GM12878 (cell line): ENCODE measurements around the gene ANXA4.

Source experiments
- EZH2 ChIP-seq: IDR thresholded peaks from 2 replicates; pipeline ENCODE4 v1.6.1; 2012; ENCODE audit warnings: low read depth, mild to moderate bottlenecking, control low read depth, inconsistent platforms, low read length, borderline replicate concordance; ENCODE audit not compliant: control insufficient read depth
- MXI1 ChIP-seq: fragments of 150-350 bp; IDR thresholded peaks from 2 replicates; pipeline ENCODE4 v1.6.1; 2011; ENCODE audit warnings: low read depth, mild to moderate bottlenecking, inconsistent platforms, low read length, improper control_type of control experiment
- POLR2A ChIP-seq: IDR thresholded peaks from 2 replicates; pipeline ENCODE4 v1.6.1; 2011; ENCODE audit warnings: low read depth, mild to moderate bottlenecking, low read length
- POLR2AphosphoS5 ChIP-seq: IDR thresholded peaks from 2 replicates; pipeline ENCODE4 v1.6.1; 2011; ENCODE audit warnings: mild to moderate bottlenecking, low read length, inconsistent platforms
- SMARCA5 ChIP-seq: fragments of 450-650 bp; IDR thresholded peaks from 2 replicates; pipeline ENCODE4 v1.6.1; 2017; ENCODE audit warnings: mild to moderate bottlenecking
- ZNF24 ChIP-seq: fragments of 450-650 bp; IDR thresholded peaks from 2 replicates; pipeline ENCODE4 v1.6.1; 2017; ENCODE audit warnings: antibody characterized with exemption, mild to moderate bottlenecking
- TF ChIP-seq, protein P1 (sequence below), 3 experiments: IDR thresholded peaks in 2 of 3; conservative IDR thresholded peaks in 1 of 3; 2 replicates each; pipeline ENCODE4 v1.5.1; 2011; ENCODE audit warnings: low read depth in 3 of 3, low read length in 3 of 3, mild to moderate bottlenecking in 3 of 3, control low read depth in 2 of 3, moderate library complexity in 2 of 3, inconsistent platforms in 1 of 3, mixed read lengths in 1 of 3; ENCODE audit not compliant: control insufficient read depth in 2 of 3, insufficient read depth in 1 of 3; ENCODE audit errors: extremely low read depth in 1 of 3
- TF ChIP-seq, protein P2 (sequence below): fragments of 150-350 bp; IDR thresholded peaks from 2 replicates; pipeline ENCODE4 v1.6.1; 2016; ENCODE audit warnings: low read depth, low read length
- TF ChIP-seq, protein P3 (sequence below): IDR thresholded peaks from 2 replicates; pipeline ENCODE4 v1.6.1; 2011; ENCODE audit warnings: borderline replicate concordance, low read depth, mild to moderate bottlenecking, moderate library complexity, low read length; ENCODE audit not compliant: insufficient read depth, poor library complexity, severe bottlenecking
- TF ChIP-seq, protein P4 (sequence below): IDR thresholded peaks from 2 replicates; pipeline ENCODE4 v1.6.1; 2011; ENCODE audit warnings: borderline replicate concordance, low read depth, mild to moderate bottlenecking, moderate library complexity, mixed read lengths, low read length; ENCODE audit not compliant: insufficient read depth; ENCODE audit errors: extremely low read length

DNA sequence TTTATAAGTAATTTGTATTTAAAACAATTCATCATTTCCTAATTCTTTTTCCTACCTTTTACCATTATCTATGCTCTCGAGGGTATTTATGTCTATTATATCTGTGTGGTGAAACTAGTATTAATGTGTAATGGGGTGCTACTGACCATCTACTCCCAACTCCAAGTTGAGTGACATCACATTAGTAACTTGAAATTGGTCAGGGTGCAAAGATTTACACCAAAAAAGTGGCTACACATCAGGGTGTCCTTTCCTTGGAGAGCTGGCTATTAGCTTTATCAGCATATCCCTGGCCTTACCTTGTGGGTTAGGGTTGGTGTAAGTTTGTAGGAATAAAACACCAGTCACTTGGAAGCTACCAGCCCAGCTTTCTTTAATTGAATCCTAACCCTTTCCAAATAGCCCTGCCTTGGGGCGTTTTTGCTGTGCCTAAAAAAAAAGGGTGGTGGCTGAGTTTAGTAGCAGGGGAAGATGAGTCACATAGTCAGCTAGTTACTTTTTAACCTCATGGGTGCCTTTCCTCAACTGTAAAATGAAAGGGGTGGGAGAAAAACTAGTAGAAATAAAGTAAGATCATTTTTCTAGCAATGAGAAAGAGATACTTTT, 14.0 kb downstream of the ANXA4 start:
- TF ChIP-seq EZH2 (no peak), POLR2AphosphoS5 (no peak), POLR2A (no peak), SMARCA5 (no peak), MXI1 (no peak), ZNF24 (no peak)
- TF ChIP-seq, protein P1, sequence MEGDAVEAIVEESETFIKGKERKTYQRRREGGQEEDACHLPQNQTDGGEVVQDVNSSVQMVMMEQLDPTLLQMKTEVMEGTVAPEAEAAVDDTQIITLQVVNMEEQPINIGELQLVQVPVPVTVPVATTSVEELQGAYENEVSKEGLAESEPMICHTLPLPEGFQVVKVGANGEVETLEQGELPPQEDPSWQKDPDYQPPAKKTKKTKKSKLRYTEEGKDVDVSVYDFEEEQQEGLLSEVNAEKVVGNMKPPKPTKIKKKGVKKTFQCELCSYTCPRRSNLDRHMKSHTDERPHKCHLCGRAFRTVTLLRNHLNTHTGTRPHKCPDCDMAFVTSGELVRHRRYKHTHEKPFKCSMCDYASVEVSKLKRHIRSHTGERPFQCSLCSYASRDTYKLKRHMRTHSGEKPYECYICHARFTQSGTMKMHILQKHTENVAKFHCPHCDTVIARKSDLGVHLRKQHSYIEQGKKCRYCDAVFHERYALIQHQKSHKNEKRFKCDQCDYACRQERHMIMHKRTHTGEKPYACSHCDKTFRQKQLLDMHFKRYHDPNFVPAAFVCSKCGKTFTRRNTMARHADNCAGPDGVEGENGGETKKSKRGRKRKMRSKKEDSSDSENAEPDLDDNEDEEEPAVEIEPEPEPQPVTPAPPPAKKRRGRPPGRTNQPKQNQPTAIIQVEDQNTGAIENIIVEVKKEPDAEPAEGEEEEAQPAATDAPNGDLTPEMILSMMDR (IDR thresholded peaks at IDR 0.05 in 2 of 3, conservative IDR thresholded peaks at IDR 0.05 in 1 of 3; ENCODE audit: control insufficient read depth in 2 of 3, extremely low read depth in 1 of 3, insufficient read depth in 1 of 3, low read depth in 3 of 3, low read length in 3 of 3): no peak
- TF ChIP-seq, protein P2, sequence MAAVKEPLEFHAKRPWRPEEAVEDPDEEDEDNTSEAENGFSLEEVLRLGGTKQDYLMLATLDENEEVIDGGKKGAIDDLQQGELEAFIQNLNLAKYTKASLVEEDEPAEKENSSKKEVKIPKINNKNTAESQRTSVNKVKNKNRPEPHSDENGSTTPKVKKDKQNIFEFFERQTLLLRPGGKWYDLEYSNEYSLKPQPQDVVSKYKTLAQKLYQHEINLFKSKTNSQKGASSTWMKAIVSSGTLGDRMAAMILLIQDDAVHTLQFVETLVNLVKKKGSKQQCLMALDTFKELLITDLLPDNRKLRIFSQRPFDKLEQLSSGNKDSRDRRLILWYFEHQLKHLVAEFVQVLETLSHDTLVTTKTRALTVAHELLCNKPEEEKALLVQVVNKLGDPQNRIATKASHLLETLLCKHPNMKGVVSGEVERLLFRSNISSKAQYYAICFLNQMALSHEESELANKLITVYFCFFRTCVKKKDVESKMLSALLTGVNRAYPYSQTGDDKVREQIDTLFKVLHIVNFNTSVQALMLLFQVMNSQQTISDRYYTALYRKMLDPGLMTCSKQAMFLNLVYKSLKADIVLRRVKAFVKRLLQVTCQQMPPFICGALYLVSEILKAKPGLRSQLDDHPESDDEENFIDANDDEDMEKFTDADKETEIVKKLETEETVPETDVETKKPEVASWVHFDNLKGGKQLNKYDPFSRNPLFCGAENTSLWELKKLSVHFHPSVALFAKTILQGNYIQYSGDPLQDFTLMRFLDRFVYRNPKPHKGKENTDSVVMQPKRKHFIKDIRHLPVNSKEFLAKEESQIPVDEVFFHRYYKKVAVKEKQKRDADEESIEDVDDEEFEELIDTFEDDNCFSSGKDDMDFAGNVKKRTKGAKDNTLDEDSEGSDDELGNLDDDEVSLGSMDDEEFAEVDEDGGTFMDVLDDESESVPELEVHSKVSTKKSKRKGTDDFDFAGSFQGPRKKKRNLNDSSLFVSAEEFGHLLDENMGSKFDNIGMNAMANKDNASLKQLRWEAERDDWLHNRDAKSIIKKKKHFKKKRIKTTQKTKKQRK: no peak
- TF ChIP-seq, protein P3, sequence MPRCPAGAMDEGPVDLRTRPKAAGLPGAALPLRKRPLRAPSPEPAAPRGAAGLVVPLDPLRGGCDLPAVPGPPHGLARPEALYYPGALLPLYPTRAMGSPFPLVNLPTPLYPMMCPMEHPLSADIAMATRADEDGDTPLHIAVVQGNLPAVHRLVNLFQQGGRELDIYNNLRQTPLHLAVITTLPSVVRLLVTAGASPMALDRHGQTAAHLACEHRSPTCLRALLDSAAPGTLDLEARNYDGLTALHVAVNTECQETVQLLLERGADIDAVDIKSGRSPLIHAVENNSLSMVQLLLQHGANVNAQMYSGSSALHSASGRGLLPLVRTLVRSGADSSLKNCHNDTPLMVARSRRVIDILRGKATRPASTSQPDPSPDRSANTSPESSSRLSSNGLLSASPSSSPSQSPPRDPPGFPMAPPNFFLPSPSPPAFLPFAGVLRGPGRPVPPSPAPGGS: no peak
- TF ChIP-seq, protein P4, sequence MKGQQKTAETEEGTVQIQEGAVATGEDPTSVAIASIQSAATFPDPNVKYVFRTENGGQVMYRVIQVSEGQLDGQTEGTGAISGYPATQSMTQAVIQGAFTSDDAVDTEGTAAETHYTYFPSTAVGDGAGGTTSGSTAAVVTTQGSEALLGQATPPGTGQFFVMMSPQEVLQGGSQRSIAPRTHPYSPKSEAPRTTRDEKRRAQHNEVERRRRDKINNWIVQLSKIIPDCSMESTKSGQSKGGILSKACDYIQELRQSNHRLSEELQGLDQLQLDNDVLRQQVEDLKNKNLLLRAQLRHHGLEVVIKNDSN: no peak
